GM23338 (cell line): Measurements from ENCODE around the gene TNFAIP8L1.

ENCODE experiments used
- CREB1 ChIP-seq: fragments of 250-450 bp; sonication (Bioruptor Pico); IDR thresholded peaks from 2 replicates; pipeline ENCODE4 v1.5.0; 2020; ENCODE audit warnings: low read depth, mild to moderate bottlenecking, moderate library complexity
- CTCF ChIP-seq, 2 experiments: fragments of 200-600 bp in 1 of 2; sonication (generic) in 1 of 2; conservative IDR thresholded peaks; 2 replicates each; pipeline versions ENCODE4 v1.5.1 to v1.6.1; 2016 to 2017; ENCODE audit warnings: antibody characterized with exemption in 2 of 2, low read depth in 2 of 2, mild to moderate bottlenecking in 2 of 2, moderate library complexity in 1 of 2
- EZH2 ChIP-seq: fragments of 200-600 bp; sonication (generic); IDR thresholded peaks from one replicate; pipeline ENCODE4 v1.8.0; 2017; ENCODE audit warnings: antibody characterized with exemption, mild to moderate bottlenecking, low read depth; ENCODE audit not compliant: unreplicated experiment
- EZH2phosphoT487 ChIP-seq: fragments of 200-600 bp; sonication (generic); IDR thresholded peaks from one replicate; pipeline ENCODE4 v1.8.1; 2018; ENCODE audit warnings: antibody characterized with exemption; ENCODE audit not compliant: unreplicated experiment
- JUNB ChIP-seq: IDR thresholded peaks from one replicate; pipeline ENCODE4 v1.6.1; 2016; ENCODE audit warnings: antibody characterized with exemption; ENCODE audit not compliant: unreplicated experiment
- NANOG ChIP-seq: IDR thresholded peaks from 2 replicates; pipeline ENCODE4 v1.6.1; 2016; ENCODE audit warnings: antibody characterized with exemption, borderline replicate concordance
- POLR2AphosphoS5 ChIP-seq: IDR thresholded peaks from 2 replicates; pipeline ENCODE4 v1.6.1; 2016; ENCODE audit warnings: antibody characterized with exemption, low read depth
- STAT1 ChIP-seq: IDR thresholded peaks from one replicate; pipeline ENCODE4 v1.6.1; 2016; ENCODE audit warnings: antibody characterized with exemption; ENCODE audit not compliant: unreplicated experiment
- ZNF114 ChIP-seq: fragments of 250-450 bp; sonication (Bioruptor Pico); IDR thresholded peaks from 2 replicates; pipeline ENCODE4 v1.5.0; 2020; ENCODE audit warnings: mild to moderate bottlenecking, moderate library complexity
- ZNF331 ChIP-seq: fragments of 250-450 bp; sonication (Bioruptor Pico); IDR thresholded peaks from 2 replicates; pipeline ENCODE4 v1.5.0; 2020; ENCODE audit warnings: low read depth, mild to moderate bottlenecking, moderate library complexity
- TF ChIP-seq, protein P1 (sequence below): IDR thresholded peaks from one replicate; pipeline ENCODE4 v1.6.1; 2018; ENCODE audit warnings: antibody characterized with exemption; ENCODE audit not compliant: unreplicated experiment
- TF ChIP-seq, protein P2 (sequence below): fragments of 250-450 bp; sonication (Bioruptor Pico); IDR thresholded peaks from 2 replicates; pipeline ENCODE4 v1.5.0; 2020; ENCODE audit warnings: mild to moderate bottlenecking, moderate library complexity
- TF ChIP-seq, protein P3 (sequence below): IDR thresholded peaks from 2 replicates; pipeline ENCODE4 v1.6.1; 2016; ENCODE audit warnings: antibody characterized with exemption

DNA sequence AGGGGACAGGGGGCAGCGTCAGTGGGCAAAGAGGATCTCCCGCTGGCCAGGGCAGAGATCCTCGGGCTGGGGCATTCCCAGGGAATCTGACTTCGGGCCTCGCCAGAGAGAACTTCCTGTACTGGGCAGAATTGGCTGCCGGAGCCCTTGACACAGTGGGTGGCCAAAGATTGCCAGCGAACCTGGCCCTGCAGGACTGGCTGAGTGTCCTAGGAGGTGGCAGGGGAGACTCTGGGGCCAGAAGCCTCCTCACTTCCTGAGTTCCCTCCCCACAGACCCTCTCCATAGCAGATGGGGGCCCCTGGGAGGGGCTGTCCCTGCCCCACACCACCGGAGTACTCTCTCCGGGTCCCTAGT lies 65.0 kb downstream of the TNFAIP8L1 start:
- TF ChIP-seq CTCF (conservative IDR thresholded peaks at IDR 0.05; ENCODE audit: low read depth in 2 of 2) (no peak), EZH2 (no peak), CREB1 (CRISPR knock-in tag) (no peak), NANOG (no peak), POLR2AphosphoS5 (no peak), EZH2phosphoT487 (no peak), ZNF114 (no peak), STAT1 (no peak), ZNF331 (no peak), JUNB (no peak)
- TF ChIP-seq, protein P1, sequence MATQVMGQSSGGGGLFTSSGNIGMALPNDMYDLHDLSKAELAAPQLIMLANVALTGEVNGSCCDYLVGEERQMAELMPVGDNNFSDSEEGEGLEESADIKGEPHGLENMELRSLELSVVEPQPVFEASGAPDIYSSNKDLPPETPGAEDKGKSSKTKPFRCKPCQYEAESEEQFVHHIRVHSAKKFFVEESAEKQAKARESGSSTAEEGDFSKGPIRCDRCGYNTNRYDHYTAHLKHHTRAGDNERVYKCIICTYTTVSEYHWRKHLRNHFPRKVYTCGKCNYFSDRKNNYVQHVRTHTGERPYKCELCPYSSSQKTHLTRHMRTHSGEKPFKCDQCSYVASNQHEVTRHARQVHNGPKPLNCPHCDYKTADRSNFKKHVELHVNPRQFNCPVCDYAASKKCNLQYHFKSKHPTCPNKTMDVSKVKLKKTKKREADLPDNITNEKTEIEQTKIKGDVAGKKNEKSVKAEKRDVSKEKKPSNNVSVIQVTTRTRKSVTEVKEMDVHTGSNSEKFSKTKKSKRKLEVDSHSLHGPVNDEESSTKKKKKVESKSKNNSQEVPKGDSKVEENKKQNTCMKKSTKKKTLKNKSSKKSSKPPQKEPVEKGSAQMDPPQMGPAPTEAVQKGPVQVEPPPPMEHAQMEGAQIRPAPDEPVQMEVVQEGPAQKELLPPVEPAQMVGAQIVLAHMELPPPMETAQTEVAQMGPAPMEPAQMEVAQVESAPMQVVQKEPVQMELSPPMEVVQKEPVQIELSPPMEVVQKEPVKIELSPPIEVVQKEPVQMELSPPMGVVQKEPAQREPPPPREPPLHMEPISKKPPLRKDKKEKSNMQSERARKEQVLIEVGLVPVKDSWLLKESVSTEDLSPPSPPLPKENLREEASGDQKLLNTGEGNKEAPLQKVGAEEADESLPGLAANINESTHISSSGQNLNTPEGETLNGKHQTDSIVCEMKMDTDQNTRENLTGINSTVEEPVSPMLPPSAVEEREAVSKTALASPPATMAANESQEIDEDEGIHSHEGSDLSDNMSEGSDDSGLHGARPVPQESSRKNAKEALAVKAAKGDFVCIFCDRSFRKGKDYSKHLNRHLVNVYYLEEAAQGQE, result no peak
- TF ChIP-seq, protein P2, sequence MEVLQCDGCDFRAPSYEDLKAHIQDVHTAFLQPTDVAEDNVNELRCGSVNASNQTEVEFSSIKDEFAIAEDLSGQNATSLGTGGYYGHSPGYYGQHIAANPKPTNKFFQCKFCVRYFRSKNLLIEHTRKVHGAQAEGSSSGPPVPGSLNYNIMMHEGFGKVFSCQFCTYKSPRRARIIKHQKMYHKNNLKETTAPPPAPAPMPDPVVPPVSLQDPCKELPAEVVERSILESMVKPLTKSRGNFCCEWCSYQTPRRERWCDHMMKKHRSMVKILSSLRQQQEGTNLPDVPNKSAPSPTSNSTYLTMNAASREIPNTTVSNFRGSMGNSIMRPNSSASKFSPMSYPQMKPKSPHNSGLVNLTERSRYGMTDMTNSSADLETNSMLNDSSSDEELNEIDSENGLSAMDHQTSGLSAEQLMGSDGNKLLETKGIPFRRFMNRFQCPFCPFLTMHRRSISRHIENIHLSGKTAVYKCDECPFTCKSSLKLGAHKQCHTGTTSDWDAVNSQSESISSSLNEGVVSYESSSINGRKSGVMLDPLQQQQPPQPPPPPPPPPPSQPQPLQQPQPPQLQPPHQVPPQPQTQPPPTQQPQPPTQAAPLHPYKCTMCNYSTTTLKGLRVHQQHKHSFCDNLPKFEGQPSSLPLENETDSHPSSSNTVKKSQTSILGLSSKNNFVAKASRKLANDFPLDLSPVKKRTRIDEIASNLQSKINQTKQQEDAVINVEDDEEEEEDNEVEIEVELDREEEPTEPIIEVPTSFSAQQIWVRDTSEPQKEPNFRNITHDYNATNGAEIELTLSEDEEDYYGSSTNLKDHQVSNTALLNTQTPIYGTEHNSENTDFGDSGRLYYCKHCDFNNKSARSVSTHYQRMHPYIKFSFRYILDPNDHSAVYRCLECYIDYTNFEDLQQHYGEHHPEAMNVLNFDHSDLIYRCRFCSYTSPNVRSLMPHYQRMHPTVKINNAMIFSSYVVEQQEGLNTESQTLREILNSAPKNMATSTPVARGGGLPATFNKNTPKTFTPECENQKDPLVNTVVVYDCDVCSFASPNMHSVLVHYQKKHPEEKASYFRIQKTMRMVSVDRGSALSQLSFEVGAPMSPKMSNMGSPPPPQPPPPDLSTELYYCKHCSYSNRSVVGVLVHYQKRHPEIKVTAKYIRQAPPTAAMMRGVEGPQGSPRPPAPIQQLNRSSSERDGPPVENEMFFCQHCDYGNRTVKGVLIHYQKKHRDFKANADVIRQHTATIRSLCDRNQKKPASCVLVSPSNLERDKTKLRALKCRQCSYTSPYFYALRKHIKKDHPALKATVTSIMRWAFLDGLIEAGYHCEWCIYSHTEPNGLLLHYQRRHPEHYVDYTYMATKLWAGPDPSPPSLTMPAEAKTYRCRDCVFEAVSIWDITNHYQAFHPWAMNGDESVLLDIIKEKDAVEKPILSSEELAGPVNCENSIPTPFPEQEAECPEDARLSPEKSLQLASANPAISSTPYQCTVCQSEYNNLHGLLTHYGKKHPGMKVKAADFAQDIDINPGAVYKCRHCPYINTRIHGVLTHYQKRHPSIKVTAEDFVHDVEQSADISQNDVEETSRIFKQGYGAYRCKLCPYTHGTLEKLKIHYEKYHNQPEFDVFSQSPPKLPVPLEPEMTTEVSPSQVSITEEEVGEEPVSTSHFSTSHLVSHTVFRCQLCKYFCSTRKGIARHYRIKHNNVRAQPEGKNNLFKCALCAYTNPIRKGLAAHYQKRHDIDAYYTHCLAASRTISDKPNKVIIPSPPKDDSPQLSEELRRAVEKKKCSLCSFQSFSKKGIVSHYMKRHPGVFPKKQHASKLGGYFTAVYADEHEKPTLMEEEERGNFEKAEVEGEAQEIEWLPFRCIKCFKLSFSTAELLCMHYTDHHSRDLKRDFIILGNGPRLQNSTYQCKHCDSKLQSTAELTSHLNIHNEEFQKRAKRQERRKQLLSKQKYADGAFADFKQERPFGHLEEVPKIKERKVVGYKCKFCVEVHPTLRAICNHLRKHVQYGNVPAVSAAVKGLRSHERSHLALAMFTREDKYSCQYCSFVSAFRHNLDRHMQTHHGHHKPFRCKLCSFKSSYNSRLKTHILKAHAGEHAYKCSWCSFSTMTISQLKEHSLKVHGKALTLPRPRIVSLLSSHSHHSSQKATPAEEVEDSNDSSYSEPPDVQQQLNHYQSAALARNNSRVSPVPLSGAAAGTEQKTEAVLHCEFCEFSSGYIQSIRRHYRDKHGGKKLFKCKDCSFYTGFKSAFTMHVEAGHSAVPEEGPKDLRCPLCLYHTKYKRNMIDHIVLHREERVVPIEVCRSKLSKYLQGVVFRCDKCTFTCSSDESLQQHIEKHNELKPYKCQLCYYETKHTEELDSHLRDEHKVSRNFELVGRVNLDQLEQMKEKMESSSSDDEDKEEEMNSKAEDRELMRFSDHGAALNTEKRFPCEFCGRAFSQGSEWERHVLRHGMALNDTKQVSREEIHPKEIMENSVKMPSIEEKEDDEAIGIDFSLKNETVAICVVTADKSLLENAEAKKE (CRISPR knock-in tag), result no peak
- TF ChIP-seq, protein P3, sequence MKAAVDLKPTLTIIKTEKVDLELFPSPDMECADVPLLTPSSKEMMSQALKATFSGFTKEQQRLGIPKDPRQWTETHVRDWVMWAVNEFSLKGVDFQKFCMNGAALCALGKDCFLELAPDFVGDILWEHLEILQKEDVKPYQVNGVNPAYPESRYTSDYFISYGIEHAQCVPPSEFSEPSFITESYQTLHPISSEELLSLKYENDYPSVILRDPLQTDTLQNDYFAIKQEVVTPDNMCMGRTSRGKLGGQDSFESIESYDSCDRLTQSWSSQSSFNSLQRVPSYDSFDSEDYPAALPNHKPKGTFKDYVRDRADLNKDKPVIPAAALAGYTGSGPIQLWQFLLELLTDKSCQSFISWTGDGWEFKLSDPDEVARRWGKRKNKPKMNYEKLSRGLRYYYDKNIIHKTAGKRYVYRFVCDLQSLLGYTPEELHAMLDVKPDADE, result no peak
